ENCODE results near the gene TMEM222. TPM values are rescaled to one million over a fixed set of nuclear protein-coding genes. Genes with fewer than 3 reads are reported as not detected.
A peak's percentile ranks its signal among the peaks of the same experiment; 100 is the strongest.

Gene TMEM222
- total RNA-seq, 1 experiment from 2014 or later = 38.2 TPM

DNA sequence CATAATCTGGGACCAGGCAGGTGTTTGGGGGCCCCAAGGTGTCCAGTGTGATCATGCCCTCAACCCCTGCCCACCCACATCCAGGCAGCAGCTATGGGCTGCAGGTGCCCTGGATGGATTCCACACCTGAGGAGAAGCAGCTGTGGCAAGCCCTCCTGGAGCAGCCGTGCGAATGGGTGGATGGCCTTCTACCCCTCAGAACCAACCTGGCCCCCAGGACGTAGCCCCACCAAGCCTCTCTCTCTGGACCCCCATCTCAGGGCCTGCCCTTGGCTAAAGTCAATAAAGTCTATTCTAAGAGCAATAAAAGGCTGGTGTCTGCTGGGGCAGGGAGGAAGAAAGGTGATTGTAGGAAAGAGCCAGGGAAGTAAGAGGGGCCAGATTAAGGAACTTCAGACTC is 31.7 kb downstream of the TMEM222 start:
- no peak for DNase-seq (ENCODE audit: low spot score)
- in situ Hi-C loops (cut with HindIII; ENCODE audit: low sequenced_read_pairs) = no loop called here

- in situ Hi-C loops (cut with HindIII; ENCODE audit: low sequenced_read_pairs) = no loop called here
- DNase-seq (ENCODE audit: low spot score) = no peak
These were observed 33.7 kb downstream of the TMEM222 start for GRCh38 chr1:27355683-27356082.

GRCh38 chr1:27356277-27356618 is 34.3 kb downstream of the TMEM222 start:
- in situ Hi-C loops (cut with HindIII; ENCODE audit: low sequenced_read_pairs) = no loop called here
- DNase-seq (ENCODE audit: low spot score) = no peak

DNA sequence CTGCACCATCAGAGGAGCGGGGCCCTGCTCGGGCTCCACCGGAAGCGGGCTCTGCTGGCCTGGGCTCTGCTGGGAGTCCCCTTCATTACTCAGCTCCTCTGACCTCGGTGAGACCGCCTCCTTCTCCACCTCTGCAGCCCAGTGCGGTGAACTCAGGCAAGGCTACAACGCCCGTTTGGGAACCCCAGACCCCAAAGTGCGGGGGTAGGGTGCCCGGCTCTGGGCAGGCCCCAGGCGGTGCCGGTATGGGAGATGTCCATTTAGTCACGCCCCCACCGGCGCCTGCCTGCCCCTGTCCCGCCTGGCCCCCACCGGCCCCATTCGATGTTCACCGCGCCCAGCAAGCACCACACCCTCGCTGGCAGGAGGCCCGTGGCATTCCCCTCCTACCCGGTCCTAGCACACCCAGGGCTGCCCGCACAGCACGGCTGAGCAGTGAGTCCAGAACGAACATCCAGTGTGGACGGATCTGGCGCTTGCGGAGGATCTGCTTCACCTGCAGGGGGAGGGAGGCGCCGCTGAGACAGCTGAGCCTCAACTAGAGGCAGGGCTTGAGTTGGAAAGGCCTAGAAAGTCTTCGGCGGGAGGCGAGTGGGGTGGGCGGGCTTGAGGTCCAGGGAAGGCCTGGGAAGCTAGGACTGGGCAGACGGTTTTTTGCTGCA is 34.8 kb downstream of the TMEM222 start:
- in situ Hi-C loops (cut with HindIII; ENCODE audit: low sequenced_read_pairs) = no loop called here
- no peak for DNase-seq (ENCODE audit: low spot score)

- in situ Hi-C loops (cut with HindIII; ENCODE audit: low sequenced_read_pairs) = no loop called here
- peak; percentile 79 for DNase-seq (ENCODE audit: low spot score)
These were observed 35.5 kb downstream of the TMEM222 start for GRCh38 chr1:27357281-27358037.

DNA sequence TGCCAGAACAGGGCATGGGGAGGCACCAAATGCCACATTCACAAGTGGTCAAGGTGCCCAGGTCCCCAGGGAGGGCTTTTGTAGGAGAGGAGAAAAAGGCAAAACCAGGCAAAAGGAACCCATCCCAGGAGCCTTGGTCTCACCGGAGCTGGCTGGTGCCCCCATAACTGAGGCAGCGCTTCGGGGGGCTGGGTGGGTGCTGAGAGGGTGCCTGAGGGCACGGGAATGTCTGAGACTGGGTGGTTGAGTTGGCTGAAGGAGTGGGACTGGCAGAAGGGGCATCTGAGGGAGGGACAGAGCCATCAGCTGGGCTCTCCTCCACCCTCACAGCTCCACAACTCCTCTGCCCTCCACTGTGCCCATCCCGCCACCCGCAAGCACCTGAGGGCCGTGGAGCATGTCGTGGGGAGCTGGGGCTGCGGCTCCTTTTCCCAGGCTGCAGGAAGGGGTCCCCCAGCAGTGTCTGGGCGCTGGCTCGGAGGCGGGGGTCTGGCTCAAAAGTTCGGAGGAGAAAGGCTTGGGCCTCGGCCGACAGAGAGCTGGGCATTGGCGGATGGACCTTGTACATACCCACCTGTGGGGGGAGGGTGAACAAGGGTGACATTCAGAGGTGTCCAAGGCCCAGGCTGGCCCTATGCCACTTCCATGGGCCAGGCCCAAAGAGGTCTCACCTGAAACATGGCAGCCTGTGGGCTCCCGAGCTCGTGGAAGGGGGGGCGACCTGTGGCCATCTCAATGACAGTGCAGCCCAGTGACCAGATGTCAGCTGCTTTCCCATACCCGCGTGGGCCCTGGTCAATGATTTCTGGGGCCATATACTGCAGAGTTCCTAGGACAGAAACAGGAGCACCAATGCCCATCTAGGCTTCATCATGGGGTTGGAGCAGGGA is 36.3 kb downstream of the TMEM222 start:
- no peak for DNase-seq (ENCODE audit: low spot score)
- in situ Hi-C loops (cut with HindIII; ENCODE audit: low sequenced_read_pairs) = no loop called here

DNA sequence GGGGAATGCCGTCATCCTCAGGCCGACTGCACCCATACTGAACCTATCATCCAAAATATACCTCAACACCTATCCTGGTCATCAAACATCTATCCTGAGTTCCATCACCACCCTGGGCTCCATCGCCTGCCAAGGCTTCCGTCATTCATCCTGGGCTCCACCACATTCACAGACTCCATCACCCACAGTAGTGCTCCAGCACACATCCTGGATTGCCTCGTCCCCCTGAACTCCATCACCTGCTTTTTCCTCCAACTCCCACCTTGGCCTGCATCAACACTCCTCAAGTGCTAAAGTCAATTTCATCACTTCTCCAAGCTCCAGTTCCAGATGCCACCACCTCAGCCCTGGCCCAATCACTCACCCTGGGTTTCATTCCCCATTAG is 37.0 kb downstream of the TMEM222 start:
- DNase-seq (ENCODE audit: low spot score) = no peak
- in situ Hi-C loops (cut with HindIII; ENCODE audit: low sequenced_read_pairs) = no loop called here

DNA sequence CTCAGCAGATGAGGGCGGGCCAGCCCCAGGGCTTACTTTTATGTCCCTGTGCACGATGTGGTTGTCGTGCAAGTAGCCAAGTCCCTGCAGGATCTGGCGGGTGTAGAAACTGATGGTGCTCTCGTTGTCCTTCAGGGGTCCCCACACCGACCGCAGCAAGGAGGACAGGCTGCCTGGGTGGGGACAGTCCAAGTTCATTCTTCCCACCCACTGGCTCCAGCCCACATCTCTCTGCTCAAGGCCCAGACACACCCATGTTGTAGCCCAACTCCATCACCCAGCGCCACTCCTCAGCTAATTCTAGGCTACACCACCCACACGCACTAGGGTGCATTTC is 37.8 kb downstream of the TMEM222 start:
- in situ Hi-C loops (cut with HindIII; ENCODE audit: low sequenced_read_pairs) = no loop called here
- DNase-seq (ENCODE audit: low spot score) = no peak

GRCh38 chr1:27360159-27361043 is 38.4 kb downstream of the TMEM222 start:
- in situ Hi-C loops (cut with HindIII; ENCODE audit: low sequenced_read_pairs) = no loop called here
- DNase-seq (ENCODE audit: low spot score) = no peak

DNA sequence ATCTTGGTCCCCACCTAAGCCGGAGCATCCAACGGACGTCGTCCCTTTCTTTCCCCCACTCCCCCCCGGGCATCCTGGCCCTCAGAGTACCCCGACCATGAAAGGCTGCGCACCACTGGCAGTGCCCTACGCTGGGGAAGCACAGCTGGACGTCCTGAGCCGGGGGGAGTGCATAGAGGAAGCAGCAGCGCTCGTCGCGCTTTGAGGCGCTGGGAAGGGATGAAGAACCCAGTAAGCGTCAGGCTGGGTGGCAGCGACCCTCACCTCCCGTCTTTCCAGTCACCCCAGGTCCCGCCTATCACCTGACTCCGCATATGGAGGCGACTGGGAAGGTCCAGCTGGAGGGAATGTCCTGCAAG is 39.1 kb downstream of the TMEM222 start:
- in situ Hi-C loops (cut with HindIII; ENCODE audit: low sequenced_read_pairs) = no loop called here
- no peak for DNase-seq (ENCODE audit: low spot score)

GRCh38 chr1:27361553-27361952 is 39.6 kb downstream of the TMEM222 start:
- in situ Hi-C loops (cut with HindIII; ENCODE audit: low sequenced_read_pairs) = no loop called here
- DNase-seq (ENCODE audit: low spot score) = no peak

DNA sequence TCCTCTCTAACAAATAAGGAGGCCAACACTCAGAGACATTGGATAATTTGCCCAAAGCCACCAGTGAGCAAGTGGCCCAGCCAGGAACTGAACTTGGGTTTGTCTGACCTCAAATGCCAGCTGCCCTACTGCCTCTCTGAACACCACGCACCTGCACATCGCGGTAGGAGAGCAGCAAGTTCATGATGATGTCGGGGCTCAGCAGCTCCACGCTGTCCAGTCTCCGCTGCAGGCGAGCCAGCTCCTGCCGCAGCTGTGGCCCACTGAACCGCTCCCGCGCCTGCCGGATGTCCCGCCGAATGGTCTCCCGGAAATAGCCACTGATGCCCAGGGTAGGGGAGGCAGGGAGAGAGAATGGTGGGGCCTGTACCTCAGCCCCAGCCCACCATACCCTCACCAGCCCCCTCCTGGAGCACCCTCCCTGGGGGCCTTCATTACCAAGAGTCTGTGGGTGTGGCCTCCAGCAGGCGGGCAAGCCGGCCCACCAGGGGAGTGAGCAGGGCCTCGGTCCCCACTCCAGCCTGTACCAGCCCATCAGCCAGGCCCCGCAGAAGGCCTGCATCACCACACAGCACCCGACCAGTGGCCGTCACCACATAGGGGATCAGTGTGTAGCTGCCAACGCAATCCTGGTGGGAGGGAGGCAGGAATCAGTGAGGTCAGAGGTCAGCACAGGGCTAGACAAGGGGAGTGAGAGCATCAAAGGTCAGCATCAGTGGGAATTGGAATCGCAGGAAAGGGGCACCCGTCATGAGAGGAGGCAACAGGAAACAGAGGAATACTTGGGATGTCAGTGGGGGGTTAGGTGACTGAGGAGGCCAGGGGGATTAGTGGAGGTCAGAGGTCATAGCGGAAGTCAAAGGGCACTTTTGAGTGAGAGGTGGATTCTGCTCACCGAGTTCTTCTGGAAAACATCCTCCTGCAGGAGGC is 42.1 kb downstream of the TMEM222 start:
- no peak for DNase-seq (ENCODE audit: low spot score)
- in situ Hi-C loops (cut with HindIII; ENCODE audit: low sequenced_read_pairs) = no loop called here

DNA sequence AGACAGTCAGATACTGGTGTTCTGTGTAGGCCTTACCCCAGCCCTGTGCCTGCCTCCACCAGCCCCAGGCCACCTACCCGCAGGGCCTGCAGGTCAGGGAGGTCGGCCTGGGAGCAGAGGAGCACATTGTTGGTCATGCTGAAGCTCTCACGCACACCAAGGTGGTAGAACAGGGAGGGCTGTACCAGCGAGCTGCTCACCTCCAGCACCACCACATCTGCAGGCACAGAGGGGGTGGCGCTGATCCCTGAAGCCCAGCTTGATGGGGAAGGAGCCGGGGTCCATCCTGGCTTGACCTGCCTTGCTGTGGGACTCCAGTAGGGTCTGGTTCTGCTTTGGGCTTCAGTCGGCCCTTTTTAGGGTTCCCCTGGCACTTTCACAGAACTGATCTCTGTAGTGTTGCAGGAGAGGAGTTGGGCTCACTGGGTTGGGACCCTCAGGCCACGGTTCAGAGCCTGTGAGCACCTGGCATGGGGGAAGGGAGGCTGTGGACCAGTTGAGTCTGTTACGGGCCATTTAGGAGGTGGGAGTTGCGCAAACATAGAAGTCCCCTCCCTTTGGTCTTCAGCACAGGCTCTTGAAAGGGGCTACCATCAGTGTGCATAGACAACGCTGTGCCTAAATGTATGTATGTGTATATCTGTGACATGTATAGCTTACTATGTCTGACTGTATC is 42.9 kb downstream of the TMEM222 start:
- DNase-seq (ENCODE audit: low spot score) = no peak
- in situ Hi-C loops (cut with HindIII; ENCODE audit: low sequenced_read_pairs) = no loop called here

GRCh38 chr1:27365372-27366112 is 43.6 kb downstream of the TMEM222 start:
- in situ Hi-C loops (cut with HindIII; ENCODE audit: low sequenced_read_pairs) = no loop called here
- DNase-seq (ENCODE audit: low spot score) = peak; percentile 93

- in situ Hi-C loops (cut with HindIII; ENCODE audit: low sequenced_read_pairs) = no loop called here
These were observed 44.1 kb downstream of the TMEM222 start for GRCh38 chr1:27366113-27366410.

GRCh38 chr1:27366411-27367159 is 44.6 kb downstream of the TMEM222 start, which contains the start of gene MAP3K6:
MAP3K6 (minus strand) TSS chr1:27366961; CDS start chr1:27366597, 364 bp downstream.
- in situ Hi-C loops (cut with HindIII; ENCODE audit: low sequenced_read_pairs) = no loop called here

More at GRCh38 chr1:27366113-27366410, 44.1 kb downstream of the TMEM222 start:
- DNase-seq (ENCODE audit: low spot score) = peak; percentile 76

More at GRCh38 chr1:27366411-27367159, 44.6 kb downstream of the TMEM222 start, which contains the start of gene MAP3K6:
- DNase-seq (ENCODE audit: low spot score) = peak; percentile 91
